IMR-90 (cell line): ENCODE data around the gene HERC4. TPM values are rescaled to one million over a fixed set of nuclear protein-coding genes. Genes with fewer than 3 reads are reported as not detected.

ENCODE experiments used
- ATAC-seq: fragments of 200-7000 bp; cut with Tn5 transposase; 2 replicates; pipeline ENCODE4 v1.9.1; 2020; ENCODE audit warnings: low read depth, mild to moderate bottlenecking, moderate library complexity
- BruUV-seq: library from RNA; stranded (reverse); fragments of 400-500 nt; replicated peaks from 2 replicates; lab custom pipeline; 2021; lab: Mats Ljungman, UMichigan
- CTCF ChIA-PET: fragments of 300-600 bp; formaldehyde crosslinking; extraction: SDS; loops from one replicate; lab custom pipeline; 2021; ENCODE audit warnings: antibody characterized with exemption; lab: Yijun Ruan, JAX
- POLR2A ChIA-PET: fragments of 300-600 bp; sonication (Branson Sonifier 250); formaldehyde crosslinking; loops from one replicate; lab custom pipeline; 2022; ENCODE audit warnings: antibody characterized with exemption; ENCODE audit not compliant: unreplicated experiment; lab: Charles Lee
- DNase-seq: peaks from one replicate; pipeline ENCODE4 v3.0.0; 2013
- H2AFZ ChIP-seq: replicated peaks from 2 replicates; pipeline ENCODE3; 2013; ENCODE audit warnings: low read length, mild to moderate bottlenecking; ENCODE audit not compliant: poor library complexity
- H2AK5ac ChIP-seq: 2 replicates; pipeline ENCODE4 v1.6.1; 2013; ENCODE audit warnings: low read depth, low read length, inconsistent platforms
- H2AK9ac ChIP-seq: replicated peaks from 2 replicates; pipeline ENCODE3; 2013; ENCODE audit warnings: mild to moderate bottlenecking, low read depth, low read length, moderate library complexity; ENCODE audit not compliant: poor library complexity
- H2BK120ac ChIP-seq: 2 replicates; pipeline ENCODE4 v1.6.1; 2013; ENCODE audit warnings: low read depth, low read length, inconsistent platforms
- H2BK15ac ChIP-seq: 3 replicates; pipeline ENCODE4 v1.6.1; 2013; ENCODE audit warnings: low read depth, low read length, inconsistent platforms
- H2BK20ac ChIP-seq: 2 replicates; pipeline ENCODE4 v1.6.1; 2013; ENCODE audit warnings: low read depth, mild to moderate bottlenecking, inconsistent platforms, low read length, moderate library complexity
- H2BK5ac ChIP-seq: 2 replicates; pipeline ENCODE4 v1.6.1; 2013; ENCODE audit warnings: mild to moderate bottlenecking, low read depth, low read length, inconsistent platforms; ENCODE audit not compliant: poor library complexity, severe bottlenecking
- H3K14ac ChIP-seq: replicated peaks from 2 replicates; pipeline ENCODE4 v1.6.1; 2013; ENCODE audit warnings: low read depth, low read length, inconsistent platforms
- H3K18ac ChIP-seq: 2 replicates; pipeline ENCODE4 v1.6.1; 2013; ENCODE audit warnings: low read depth, low read length, control low read depth
- H3K23ac ChIP-seq: 2 replicates; pipeline ENCODE4 v1.6.1; 2013; ENCODE audit warnings: low read depth, low read length, inconsistent platforms
- H3K27ac ChIP-seq: 2 replicates; pipeline ENCODE4 v1.5.1; 2013; ENCODE audit warnings: mild to moderate bottlenecking, control low read depth, low read length; ENCODE audit not compliant: insufficient read depth
- H3K27me3 ChIP-seq: 2 replicates; pipeline ENCODE4 v1.6.1; 2013; ENCODE audit warnings: low read length; ENCODE audit not compliant: control insufficient read depth, insufficient read depth
- H3K36me3 ChIP-seq: 2 replicates; pipeline ENCODE4 v1.6.1; 2013; ENCODE audit warnings: low read length, mixed read lengths; ENCODE audit not compliant: control insufficient read depth, insufficient read depth
- H3K4ac ChIP-seq: 2 replicates; pipeline ENCODE4 v1.6.1; 2013; ENCODE audit warnings: low read depth, low read length, inconsistent platforms
- H3K4me1 ChIP-seq: 2 replicates; pipeline ENCODE4 v1.6.1; 2013; ENCODE audit warnings: low read length, mixed read lengths; ENCODE audit not compliant: control insufficient read depth, insufficient read depth
- H3K4me2 ChIP-seq: 2 replicates; pipeline ENCODE4 v1.6.1; 2013; ENCODE audit warnings: low read depth, mild to moderate bottlenecking, control low read depth, low read length, moderate library complexity
- H3K4me3 ChIP-seq: 2 replicates; pipeline ENCODE4 v1.5.1; 2013; ENCODE audit warnings: low read depth, mild to moderate bottlenecking, control low read depth, low read length, moderate library complexity; ENCODE audit not compliant: insufficient read depth
- H3K56ac ChIP-seq: 2 replicates; pipeline ENCODE4 v1.6.1; 2013; ENCODE audit warnings: low read length, inconsistent platforms; ENCODE audit not compliant: insufficient read depth; ENCODE audit errors: extremely low read depth
- H3K79me1 ChIP-seq, 2 experiments: 2 replicates each; pipeline ENCODE4 v1.6.1; 2013; ENCODE audit warnings: low read length in 2 of 2, inconsistent platforms in 1 of 2, low read depth in 1 of 2
- H3K9ac ChIP-seq: 2 replicates; pipeline ENCODE4 v1.6.1; 2013; ENCODE audit warnings: low read depth, low read length, control low read depth
- H3K9me1 ChIP-seq: 2 replicates; pipeline ENCODE4 v1.6.1; 2013; ENCODE audit warnings: low read length, inconsistent platforms; ENCODE audit not compliant: insufficient read depth
- H3K9me3 ChIP-seq: 2 replicates; pipeline ENCODE4 v1.6.1; 2013; ENCODE audit warnings: low read length; ENCODE audit not compliant: control insufficient read depth, insufficient read depth
- H4K20me1 ChIP-seq: 2 replicates; pipeline ENCODE4 v1.6.1; 2013; ENCODE audit warnings: low read length, inconsistent platforms; ENCODE audit not compliant: insufficient read depth
- H4K5ac ChIP-seq: 2 replicates; pipeline ENCODE4 v1.6.1; 2013; ENCODE audit warnings: mild to moderate bottlenecking, low read depth, low read length, control low read depth
- H4K8ac ChIP-seq, 2 experiments: 2 replicates each; pipeline ENCODE4 v1.6.1; 2013; ENCODE audit warnings: low read depth in 2 of 2, low read length in 2 of 2, control low read depth in 1 of 2, inconsistent platforms in 1 of 2
- H4K91ac ChIP-seq: 2 replicates; pipeline ENCODE4 v1.6.1; 2013; ENCODE audit warnings: low read depth, low read length, inconsistent platforms; ENCODE audit not compliant: insufficient read depth
- BHLHE40 ChIP-seq: fragments of 150-350 bp; IDR thresholded peaks from 2 replicates; pipeline ENCODE4 v1.6.1; 2016; ENCODE audit warnings: mild to moderate bottlenecking, low read depth, low read length
- CEBPB ChIP-seq: IDR thresholded peaks from 2 replicates; pipeline ENCODE4 v1.6.1; 2012; ENCODE audit warnings: low read depth, low read length, improper control_type of control experiment
- CHD1 ChIP-seq: IDR thresholded peaks from 2 replicates; pipeline ENCODE4 v1.6.1; 2012; ENCODE audit warnings: low read depth, low read length, improper control_type of control experiment
- CTCF ChIP-seq: conservative IDR thresholded peaks from 2 replicates; pipeline ENCODE4 v1.5.1; 2012; ENCODE audit warnings: mild to moderate bottlenecking, low read depth, low read length, improper control_type of control experiment
- ELK1 ChIP-seq: fragments of 150-350 bp; IDR thresholded peaks from 2 replicates; pipeline ENCODE4 v1.6.1; 2016; ENCODE audit warnings: low read depth, mild to moderate bottlenecking, low read length, moderate library complexity, borderline replicate concordance
- FOS ChIP-seq: fragments of 150-350 bp; IDR thresholded peaks from 2 replicates; pipeline ENCODE4 v1.6.1; 2016; ENCODE audit warnings: low read depth, low read length
- MAFK ChIP-seq: IDR thresholded peaks from 2 replicates; pipeline ENCODE4 v1.6.1; 2012; ENCODE audit warnings: low read depth, low read length, improper control_type of control experiment
- MAZ ChIP-seq: IDR thresholded peaks from 2 replicates; pipeline ENCODE4 v1.6.1; 2012; ENCODE audit warnings: low read depth, mild to moderate bottlenecking, low read length, improper control_type of control experiment, moderate library complexity, borderline replicate concordance
- MXI1 ChIP-seq: IDR thresholded peaks from 2 replicates; pipeline ENCODE4 v1.6.1; 2012; ENCODE audit warnings: low read depth, mild to moderate bottlenecking, low read length, moderate library complexity, borderline replicate concordance
- NFE2L2 ChIP-seq: fragments of 150-350 bp; IDR thresholded peaks from 2 replicates; pipeline ENCODE4 v1.6.1; 2016; ENCODE audit warnings: low read depth, mild to moderate bottlenecking, low read length
- POLR2A ChIP-seq: IDR thresholded peaks from 2 replicates; pipeline ENCODE4 v1.6.1; 2012; ENCODE audit warnings: mild to moderate bottlenecking, low read depth, low read length
- RAD21 ChIP-seq: IDR thresholded peaks from 2 replicates; pipeline ENCODE4 v1.6.1; 2012; ENCODE audit warnings: low read length, improper control_type of control experiment
- RCOR1 ChIP-seq: IDR thresholded peaks from 2 replicates; pipeline ENCODE4 v1.6.1; 2012; ENCODE audit warnings: mild to moderate bottlenecking, low read length, improper control_type of control experiment; ENCODE audit not compliant: insufficient replicate concordance
- RFX5 ChIP-seq: IDR thresholded peaks from 2 replicates; pipeline ENCODE4 v1.8.0; 2012; ENCODE audit warnings: low read depth, mild to moderate bottlenecking, low read length, moderate library complexity
- SMC3 ChIP-seq: fragments of 150-350 bp; IDR thresholded peaks from 2 replicates; pipeline ENCODE4 v1.6.1; 2016; ENCODE audit warnings: low read depth, mild to moderate bottlenecking, antibody characterized with exemption, low read length, moderate library complexity
- USF2 ChIP-seq: fragments of 150-350 bp; IDR thresholded peaks from 2 replicates; pipeline ENCODE4 v1.6.1; 2017; ENCODE audit warnings: mild to moderate bottlenecking, antibody characterized with exemption, low read length, low read depth
- WGBS, 2 experiments: methylation state at CpG; one replicate each; pipeline versions ENCODE4 v1.1.5 to v1.1.7; 2013; ENCODE audit warnings: missing lambda C conversion rate in 2 of 2; ENCODE audit not compliant: insufficient read length in 1 of 2; ENCODE audit errors: extremely low coverage in 2 of 2; 5-methylcytosine and 5-hydroxymethylcytosine counted together
- dilution Hi-C: fragments of 300-500 bp; cut with HindIII; formaldehyde crosslinking; loops from one replicate; pipeline ENCODE4 v1.14.3; 2018; ENCODE audit warnings: low sequenced_read_pairs; ENCODE audit not compliant: unreplicated experiment
- in situ Hi-C: fragments of 300-500 bp; cut with MboI; formaldehyde crosslinking; loops from 3 replicates; pipeline ENCODE4 v1.14.3; 2019; ENCODE audit warnings: low sequenced_read_pairs, inconsistent platforms, mixed read lengths
- intact Hi-C: fragments of 100-400 bp; cut with micrococcal nuclease; formaldehyde crosslinking; loops from 2 replicates; pipeline ENCODE4 v1.10.0; 2022
- polyA plus RNA-seq, 3 experiments: library from polyadenylated mRNA; depleted of rRNA; stranded (reverse); fragments of >200 nt; gene quantifications; 2 replicates each; pipeline ENCODE4 v1.2.3, GENCODE V29; 2012; ENCODE audit warnings: low replicate concordance in 1 of 3
- total RNA-seq: library from RNA; depleted of rRNA; stranded (reverse); fragments of >200 nt; gene quantifications from 2 replicates; pipeline ENCODE4 v1.2.3, GENCODE V29; 2012

The HERC4 gene
- total and polyA plus RNA-seq, 2 of the 4 experiments (the other 2 are of a cell fraction): 66.6 to 92.8 TPM

- dilution Hi-C loops: no loop called here
- DNase-seq (no peak), ATAC-seq (no peak)
- Histone ChIP-seq H2AFZ (no peak overlapping the region), H3K14ac (no peak overlapping the region), H3K4me1 (no peaks in the 10 kb centered on the region), H2BK120ac (peak overlapping the region; percentile 58), H3K36me3 (no peaks in the 10 kb centered on the region), H3K27me3 (no peaks in the 10 kb centered on the region), H2BK20ac (peak overlapping the region; percentile 44; the same call in 1 of the 2 replicates), H2AK5ac (no peak overlapping the region), H4K91ac (no peak overlapping the region), H3K27ac (no peak overlapping the region), H2BK15ac (no peak overlapping the region), H3K4ac (no peak overlapping the region; the same call in 1 of the 2 replicates), H4K8ac (no peak overlapping the region), H3K9ac (no peak overlapping the region), H3K23ac (no peak overlapping the region), H3K56ac (no peak overlapping the region), H4K5ac (no peak overlapping the region), H4K20me1 (no peaks in the 10 kb centered on the region), H3K18ac (no peak overlapping the region), H3K4me2 (no peak overlapping the region), H2AK9ac (peak overlapping the region; percentile 9), H3K9me1 (peaks cover 5% of the 10 kb centered on the region), H2BK5ac (no peak overlapping the region), H3K4me3 (no peak overlapping the region), H3K79me1 (no peaks in the 10 kb centered on the region), H3K9me3 (no peaks in the 10 kb centered on the region)
- in situ Hi-C loops: no loop called here
- POLR2A ChIA-PET: interaction anchor here (0.6 to 1.3 kb wide), 2 partner anchors 15 to 271 kb away, joined by 3 read pairs; no protein-coding TSS in a partner anchor
- BruUV-seq: no TSS peak
- 92% methylated on average over 2 of the region's 9 CpGs; no CpG with 5 or more reads in 1 of the 2 experiments for WGBS, 2 experiments
- intact Hi-C loops: no loop called here
- TF ChIP-seq MXI1 (no peak), USF2 (no peak), MAZ (no peak), NFE2L2 (no peak), RFX5 (no peak), ELK1 (no peak), FOS (no peak), SMC3 (no peak), BHLHE40 (no peak), POLR2A (no peak), RAD21 (no peak), RCOR1 (no peak), MAFK (no peak), CHD1 (no peak), CEBPB (no peak), CTCF (no peak)
- CTCF ChIA-PET: interaction anchor here (0.6 to 1.0 kb wide), 2 partner anchors 33 to 240 kb away, joined by 3 read pairs; no protein-coding TSS in a partner anchor
Observed at GRCh38 chr10:68121852-68122251, 46.8 kb upstream of the HERC4 start.
